ENCODE results near the gene MTFP1. TPM values are rescaled to one million over a fixed set of nuclear protein-coding genes. Genes with fewer than 3 reads are reported as not detected.

The MTFP1 gene
- total and polyA plus RNA-seq, 9 of the 15 experiments (the other 6 are each of a cell fraction or from before 2014, with no cell fraction given) = 10.7 to 52.0 (median 30.1) TPM

- BruUV-seq (replicated peaks) = no TSS peak
- 0 out of 2 replicates have a peak overlapping the region, but pooled peaks have one; percentile 6 for H3K4me2 ChIP-seq (ENCODE audit: insufficient read depth, low read length)
- TF ChIP-seq MCM5 (IDR thresholded peaks at IDR 0.05; ENCODE audit: low read depth) (no peak), HNRNPUL1 (IDR thresholded peaks at IDR 0.05; ENCODE audit: low read length) (no peak), RBM39 (optimal IDR thresholded peaks at IDR 0.05; ENCODE audit: low read depth, low read length) (no peak), ZNF280A (IDR thresholded peaks at IDR 0.05; ENCODE audit: low read depth, partially characterized antibody) (peak; percentile 74), REST (IDR thresholded peaks at IDR 0.05; ENCODE audit: borderline replicate concordance) (peak; percentile 87), REST (CRISPR knock-in tag; IDR thresholded peaks at IDR 0.05; ENCODE audit: low read depth) (no peak), MYC (IDR thresholded peaks at IDR 0.05; ENCODE audit: low read depth, low read length) (peak; percentile 56), MYC (CRISPR knock-in tag; IDR thresholded peaks at IDR 0.05; ENCODE audit: borderline replicate concordance, low read depth) (no peak), MAX (CRISPR knock-in tag; IDR thresholded peaks at IDR 0.05) (peak; percentile 66), SIRT6 (IDR thresholded peaks at IDR 0.05; ENCODE audit: low read depth, low read length) (no peak)
These were observed 34.4 kb upstream of the MTFP1 start for GRCh38 chr22:30390974-30391691.

More at GRCh38 chr22:30390974-30391691, 34.4 kb upstream of the MTFP1 start:
- peaks cover 12 to 37% of the 10 kb centered on the region in 2 experiments; a peak in 4 of 5 replicates for H3K4me1 ChIP-seq (replicated peaks in 1 of 2; ENCODE audit: control insufficient read depth in 2 of 2, insufficient read depth in 2 of 2, low read length in 2 of 2)
- H3K36me3 ChIP-seq (ENCODE audit: control insufficient read depth, insufficient read depth, low read length) = no peaks in the 10 kb centered on the region
- peaks cover 8% of the 10 kb centered on the region; the same call in 1 of the 2 replicates for H3K9me3 ChIP-seq (replicated peaks; ENCODE audit: control insufficient read depth, insufficient read depth, low read depth, low read length)
- peak overlapping the region; percentile 41 for H2AFZ ChIP-seq (ENCODE audit: low read depth, low read length)
- H3K4me3 ChIP-seq = no peak overlapping the region
- no peaks in the 10 kb centered on the region for H3K27me3 ChIP-seq (ENCODE audit: control insufficient read depth in 2 of 2, insufficient read depth in 2 of 2, low read length in 2 of 2)
- WGBS (ENCODE audit: insufficient coverage, low coverage, missing lambda C conversion rate) = 9% methylated on average over 4 of the region's 5 CpGs
- in situ Hi-C loops (cut with MboI) (loop anchor here (5.0 to 25.0 kb wide), 5 partner anchors 36 to 364 kb away; partner anchors contain the start of genes MTFP1 and OSM), intact Hi-C loops (cut with micrococcal nuclease) (loop anchor here (1.0 to 5.0 kb wide), 4 partner anchors 35 to 366 kb away; no protein-coding TSS in a partner anchor)
- peak overlapping the region; percentile 48 for H3K27ac ChIP-seq (ENCODE audit: extremely low read depth, low read depth, low read length)
- FAIRE-seq = peak; percentile 94
- no peaks in the 10 kb centered on the region for H3K79me2 ChIP-seq (ENCODE audit: control insufficient read depth, insufficient read depth, low read length)
- no peak overlapping the region; a peak in 1 of 4 replicates for H3K9ac ChIP-seq (ENCODE audit: insufficient read depth in 1 of 2, low read depth in 2 of 2, low read length in 2 of 2)
- ATAC-seq = peak; percentile 78
- CTCF ChIA-PET (ENCODE audit: low intra/inter-chr PET ratio) = interaction anchor here (0.5 to 2.2 kb wide), 9 partner anchors 34 to 529 kb away, joined by 3 to 24 read pairs (median 4); no protein-coding TSS in a partner anchor
- POLR2A ChIA-PET = interaction anchor here (0.9 to 1.8 kb wide), 3 partner anchors 19 to 103 kb away, joined by 3 to 4 read pairs (median 4); no protein-coding TSS in a partner anchor
- peak; percentile 52 to 88 (median 63) for DNase-seq (ENCODE audit: extremely low read depth in 1 of 4, low spot score in 3 of 4)
- no peaks in the 10 kb centered on the region for H3K9me1 ChIP-seq (ENCODE audit: control insufficient read depth, insufficient read depth, low read length)
- H4K20me1 ChIP-seq (replicated peaks; ENCODE audit: control insufficient read depth, insufficient read depth, low read length) = no peaks in the 10 kb centered on the region
